Activated CD4-positive, alpha-beta T cell treated with anti-CD3 and anti-CD28 coated beads for 24 hours (primary cell): ENCODE results near the gene L3MBTL1.

Source experiments
- DNase-seq, 2 donors: peaks; one replicate each; pipeline ENCODE4 v3.0.0-alpha.2; 2020; ENCODE audit warnings: low read depth in 2 of 2

Gene L3MBTL1

GRCh38 chr20:43506238-43506637 is 1.3 kb upstream of the L3MBTL1 start:
- DNase-seq, result no peak

DNA sequence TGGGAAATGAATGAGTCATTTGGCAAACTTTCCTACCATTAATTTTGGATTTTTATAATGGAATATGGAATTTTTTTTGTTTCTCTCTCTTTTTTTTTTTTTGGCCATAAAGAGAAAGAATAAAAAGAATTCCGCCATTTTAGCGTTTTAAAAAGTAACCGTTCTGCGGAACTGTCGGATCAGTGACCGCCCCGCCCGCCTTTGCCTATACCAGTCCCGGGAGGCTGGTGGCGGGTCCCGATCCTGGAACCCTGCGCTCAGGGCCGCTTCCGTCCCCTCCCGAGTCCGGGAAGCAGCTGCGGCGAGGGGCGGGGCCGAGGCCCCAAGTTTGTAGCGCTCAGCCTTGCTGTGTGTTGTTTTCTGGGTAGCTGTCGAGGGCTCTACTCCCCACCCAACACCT is 609 bp downstream of the L3MBTL1 start:
- DNase-seq, result no peak

GRCh38 chr20:43508604-43509040 is 1.1 kb downstream of the L3MBTL1 start:
- no peak for DNase-seq

GRCh38 chr20:43511879-43512278 is 4.4 kb downstream of the L3MBTL1 start:
- DNase-seq, result no peak

DNA sequence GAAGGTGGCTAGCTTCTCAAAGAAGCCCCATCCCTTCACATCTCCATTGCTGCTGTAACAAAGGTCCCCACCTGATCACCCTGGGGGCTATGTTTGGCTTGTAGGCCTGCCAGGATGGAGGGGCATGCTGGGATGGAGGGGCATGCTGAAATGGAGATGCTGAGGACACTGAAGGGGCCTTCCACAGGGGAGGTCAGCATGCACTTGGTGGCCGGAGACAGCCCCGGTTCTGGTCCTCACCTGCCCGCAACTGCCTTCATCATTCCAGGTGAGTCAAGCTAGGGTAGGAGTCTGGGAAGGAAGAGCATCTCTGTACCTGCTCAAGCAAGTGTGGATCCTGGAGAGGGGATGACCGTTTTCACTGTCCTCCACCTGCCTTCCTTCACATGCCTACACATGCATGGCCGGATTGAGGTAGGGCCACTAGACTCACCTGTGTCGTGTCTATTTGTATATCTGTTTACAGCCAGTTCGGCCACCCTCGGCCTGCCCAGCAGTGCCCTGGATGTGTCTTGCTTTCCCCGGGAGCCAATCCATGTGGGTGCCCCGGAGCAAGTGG is 6.0 kb downstream of the L3MBTL1 start:
- DNase-seq, result no peak

- DNase-seq, result peak; percentile 73 to 85
Measured at GRCh38 chr20:43513931-43514647, 6.6 kb downstream of the L3MBTL1 start.

GRCh38 chr20:43514648-43514999 is 7.1 kb downstream of the L3MBTL1 start:
- peak in 1 of 2 donors; percentile 3 for DNase-seq

DNA sequence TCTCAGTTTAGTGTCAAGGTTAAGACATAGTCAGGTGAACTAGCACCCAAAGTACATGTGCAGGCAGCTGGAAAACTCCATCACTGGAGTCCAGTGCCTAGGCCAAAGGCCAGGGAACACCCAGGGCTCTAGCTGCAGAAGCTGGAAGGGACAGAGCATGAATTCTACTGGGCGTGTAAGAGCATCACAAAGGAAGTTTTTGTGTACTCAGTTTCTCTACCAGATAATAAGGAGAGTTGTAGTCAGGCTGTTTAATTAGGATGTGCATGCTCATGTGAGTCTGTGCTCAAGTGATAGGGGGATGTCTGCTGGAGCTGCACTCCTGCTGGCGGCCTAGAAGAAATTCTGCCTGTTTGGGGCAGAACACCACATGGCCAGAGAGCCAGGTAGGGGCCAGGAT is 8.1 kb downstream of the L3MBTL1 start:
- DNase-seq, result no peak

GRCh38 chr20:43516251-43516824 is 8.8 kb downstream of the L3MBTL1 start:
- no peak for DNase-seq

GRCh38 chr20:43520074-43520630 is 12.7 kb downstream of the L3MBTL1 start:
- DNase-seq, result no peak

GRCh38 chr20:43525021-43525420 is 17.5 kb downstream of the L3MBTL1 start:
- no peak for DNase-seq

DNA sequence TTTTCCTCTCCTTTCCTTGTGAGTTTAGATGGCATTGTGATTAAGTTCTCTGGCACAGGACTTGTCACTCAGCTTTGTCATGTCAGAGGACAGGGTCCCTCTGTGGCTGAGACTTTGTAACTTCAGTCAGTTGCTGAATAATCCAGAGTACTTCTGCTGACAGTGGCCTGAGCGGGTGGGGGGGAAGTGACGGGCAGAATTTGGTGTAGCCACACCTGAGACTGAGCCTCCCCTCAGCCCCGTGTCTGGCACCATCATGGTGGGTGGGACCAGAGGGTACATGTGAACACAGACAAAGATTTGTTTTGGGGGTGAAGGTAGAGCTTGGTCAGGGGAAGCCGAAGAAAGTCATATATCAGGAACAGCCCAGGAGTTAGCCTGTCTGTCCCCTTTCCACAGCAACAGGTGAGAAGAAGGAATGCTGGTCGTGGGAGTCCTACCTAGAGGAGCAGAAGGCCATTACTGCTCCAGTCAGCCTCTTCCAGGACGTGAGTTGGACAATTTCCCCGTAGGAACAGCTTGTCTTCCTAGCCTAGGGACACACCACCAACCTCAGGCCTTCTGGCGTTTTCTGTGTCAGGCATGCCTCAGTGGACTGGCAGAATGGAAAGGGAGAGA is 20.9 kb downstream of the L3MBTL1 start:
- DNase-seq, result no peak

DNA sequence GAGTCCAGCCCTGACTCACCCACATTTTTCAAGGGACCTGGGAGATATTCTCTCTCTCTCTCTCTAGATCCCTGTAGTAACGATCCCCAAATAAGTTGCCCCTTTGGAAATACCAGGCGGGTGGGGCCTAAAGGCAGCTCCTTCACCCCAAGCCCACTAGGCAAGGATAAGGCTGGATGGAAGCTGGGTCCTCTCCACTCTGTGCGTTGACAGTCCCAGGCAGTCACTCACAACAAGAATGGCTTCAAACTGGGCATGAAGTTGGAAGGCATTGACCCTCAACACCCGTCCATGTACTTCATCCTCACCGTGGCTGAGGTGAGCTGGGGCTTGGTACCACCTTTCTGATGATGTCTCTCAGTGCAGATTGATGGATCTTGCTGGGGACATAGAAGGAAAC is 21.6 kb downstream of the L3MBTL1 start:
- no peak for DNase-seq

- DNase-seq, result no peak
Measured at GRCh38 chr20:43529457-43530153, 22.1 kb downstream of the L3MBTL1 start.

DNA sequence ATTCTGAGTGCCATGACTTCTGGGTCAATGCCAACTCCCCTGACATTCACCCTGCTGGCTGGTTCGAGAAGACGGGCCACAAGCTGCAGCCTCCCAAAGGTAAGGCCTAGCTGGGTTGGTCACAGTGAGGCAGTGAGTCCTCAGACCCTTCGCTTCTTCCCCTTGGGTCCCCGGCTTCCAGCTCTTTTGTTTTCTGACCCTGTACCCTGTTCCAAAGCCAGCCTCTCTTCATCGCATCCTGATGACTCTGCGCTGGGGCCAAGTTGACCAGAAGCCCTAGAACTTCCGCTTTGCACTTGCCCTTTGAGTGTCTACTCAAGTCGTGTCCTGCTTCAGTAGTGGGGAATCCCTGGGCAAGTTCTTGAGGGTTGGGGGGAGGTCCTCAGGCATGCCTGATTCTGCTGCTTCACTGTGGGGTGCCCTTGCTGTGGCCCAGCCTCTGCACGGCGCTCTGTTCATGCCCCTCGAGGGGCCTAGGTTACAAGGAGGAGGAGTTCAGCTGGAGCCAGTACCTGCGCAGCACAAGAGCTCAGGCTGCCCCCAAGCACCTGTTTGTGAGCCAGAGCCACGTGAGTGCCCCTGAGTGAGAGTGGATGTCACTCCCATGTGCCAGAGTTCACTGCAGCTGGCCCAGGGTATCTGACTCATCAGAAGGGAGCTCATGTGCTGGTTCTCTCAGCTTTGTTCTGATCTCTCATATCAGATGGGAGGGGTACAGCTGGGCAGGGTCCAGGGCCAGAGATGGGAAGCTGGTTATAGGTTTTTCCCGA is 23.0 kb downstream of the L3MBTL1 start:
- no peak for DNase-seq

- DNase-seq, result no peak
Measured at GRCh38 chr20:43531091-43531443, 23.6 kb downstream of the L3MBTL1 start.

DNA sequence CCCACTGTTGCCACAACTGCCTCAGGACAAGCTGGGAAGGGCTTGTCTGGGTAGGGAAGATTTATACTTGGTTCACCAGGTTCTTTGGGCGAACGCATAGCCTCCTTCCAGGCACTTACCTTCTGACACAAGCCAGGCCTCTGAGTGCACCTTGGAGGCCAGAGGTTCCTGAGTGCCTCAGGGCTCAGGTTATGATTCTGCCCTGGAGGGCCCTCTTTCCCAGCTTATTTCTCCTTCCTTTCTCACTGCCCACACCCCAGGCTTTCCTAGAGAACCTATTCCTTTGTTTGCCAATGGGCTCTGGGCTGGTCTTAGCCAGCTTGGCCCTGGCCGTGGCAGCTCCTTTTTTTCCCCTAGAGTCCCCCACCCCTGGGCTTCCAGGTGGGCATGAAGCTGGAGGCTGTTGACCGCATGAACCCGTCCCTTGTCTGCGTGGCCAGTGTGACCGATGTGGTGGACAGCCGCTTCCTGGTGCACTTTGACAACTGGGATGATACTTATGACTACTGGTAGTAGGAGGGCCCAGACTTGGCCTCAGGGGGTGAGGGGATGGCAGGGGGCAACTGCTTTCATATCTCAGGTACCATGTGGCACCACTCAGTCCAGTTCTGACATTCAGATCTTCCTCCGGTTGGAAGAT is 25.0 kb downstream of the L3MBTL1 start:
- DNase-seq, result no peak

- no peak for DNase-seq
Measured at GRCh38 chr20:43533060-43533459, 25.6 kb downstream of the L3MBTL1 start.

GRCh38 chr20:43534016-43534415 is 26.5 kb downstream of the L3MBTL1 start:
- DNase-seq, result no peak

GRCh38 chr20:43534791-43535350 is 27.4 kb downstream of the L3MBTL1 start:
- no peak for DNase-seq
